Measurements from ENCODE around the gene ZNF100. TPM values are rescaled to one million over a fixed set of nuclear protein-coding genes. Genes with fewer than 3 reads are reported as not detected.
"Not testable (repeated sequence)": the region's sequence is repeated elsewhere in the genome, so short reads cannot be mapped to it uniquely, and the experiment has no call there.

Gene ZNF100
- total RNA-seq (10 to 100 TPM in 4 of 5 donors, 1 to 10 TPM in 1; 5.5 to 17.4 (median 12.3) TPM), polyA plus RNA-seq (1 to 10 TPM; 1.1 to 1.7 (median 1.2) TPM)
- long read RNA-seq, donor 1 = 0 reads
- long read RNA-seq, donor 2 = 0 reads
- long read RNA-seq, donor 3, full-length matches to known transcripts = 1 of 1 reads
- long read RNA-seq, donor 3, partial matches to known transcripts = 0 of 1 reads
- long read RNA-seq, donor 3, other reads (novel, unspliced or antisense) = 0 of 1 reads
- long read RNA-seq, donor 4 = 0 reads
- long read RNA-seq, donor 5 = 0 reads
- long read RNA-seq, donor 6, full-length matches to known transcripts = 2 of 2 reads
- long read RNA-seq, donor 6, partial matches to known transcripts = 0 of 2 reads
- long read RNA-seq, donor 6, other reads (novel, unspliced or antisense) = 0 of 2 reads
- long read RNA-seq, donor 7, full-length matches to known transcripts = 4 of 4 reads
- long read RNA-seq, donor 7, partial matches to known transcripts = 0 of 4 reads
- long read RNA-seq, donor 7, other reads (novel, unspliced or antisense) = 0 of 4 reads
- long read RNA-seq, donor 8, full-length matches to known transcripts = 2 of 2 reads
- long read RNA-seq, donor 8, partial matches to known transcripts = 0 of 2 reads
- long read RNA-seq, donor 8, other reads (novel, unspliced or antisense) = 0 of 2 reads
- long read RNA-seq, donor 9, full-length matches to known transcripts = 2 of 2 reads
- long read RNA-seq, donor 9, partial matches to known transcripts = 0 of 2 reads
- long read RNA-seq, donor 9, other reads (novel, unspliced or antisense) = 0 of 2 reads
- long read RNA-seq, donor 10 = 0 reads

- TF ChIP-seq EP300 (IDR thresholded peaks at IDR 0.05) (no peak), POLR2AphosphoS5 (IDR thresholded peaks at IDR 0.05) (peak in 2 of 3 donors; percentile 39 to 72)
- intact Hi-C loops (cut with DNase I; ENCODE audit: low total_unique reads) = no loop called here
- peaks cover 0 to 10% (median 0%) of the 10 kb centered on the region in 4 donors for H3K9me3 ChIP-seq
- WGBS, 5 donors = 0 to 1% (median 0%) methylated on average over 20 to 35 of the region's 35 CpGs
- H3K27me3 ChIP-seq = no peaks in the 10 kb centered on the region
- peaks cover 11 to 31% (median 22%) of the 10 kb centered on the region in 4 donors for H3K36me3 ChIP-seq
- H3K27ac ChIP-seq = peak within 1 kb of the TSS; percentile 84 to 93 (median 88)
- H3K4me1 ChIP-seq = peaks cover 0 to 19% (median 15%) of the 10 kb centered on the region in 4 donors
- DNase-seq = peak; percentile 94 to 97
- H3K4me3 ChIP-seq = peak within 1 kb of the TSS; percentile 69 to 80 (median 74)
These were observed at the start of gene ZNF100 for GRCh38 chr19:21767065-21767800. ZNF100 (minus strand) TSS chr19:21767579; CDS start chr19:21767429, 150 bp downstream.

GRCh38 chr19:21812448-21812847, 45.1 kb upstream of the ZNF100 start:
- Histone ChIP-seq H3K4me3 (no peak overlapping the region), H3K27me3 (no peaks in the 10 kb centered on the region), H3K27ac (no peak overlapping the region), H3K9me3 (peaks cover 33 to 99% (median 83%) of the 10 kb centered on the region in 4 donors), H3K36me3 (peaks cover 67 to 100% (median 94%) of the 10 kb centered on the region in 4 donors), H3K4me1 (no peaks in the 10 kb centered on the region)
- intact Hi-C loops (cut with DNase I; ENCODE audit: low total_unique reads) = no loop called here
- DNase-seq = no peak
- 97 to 100% (median 99%) methylated on average over 4 of the region's 4 CpGs for WGBS, 5 donors
- TF ChIP-seq CTCF (IDR thresholded peaks at IDR 0.05) (no peak), EP300 (IDR thresholded peaks at IDR 0.05) (no peak), POLR2AphosphoS5 (IDR thresholded peaks at IDR 0.05) (no peak), POLR2A (IDR thresholded peaks at IDR 0.05) (no peak)

GRCh38 chr19:21808400-21809000, 41.1 kb upstream of the ZNF100 start:
- H3K4me1 ChIP-seq; H3K4me3 ChIP-seq; H3K27ac ChIP-seq; intact Hi-C loops (cut with DNase I; ENCODE audit: low total_unique reads); DNase-seq; H3K27me3 ChIP-seq: not testable (repeated sequence)
- 89 to 99% (median 96%) methylated on average over 3 of the region's 3 CpGs for WGBS, 5 donors
- peaks cover 42 to 72% (median 54%) of the 10 kb centered on the region in 4 donors for H3K36me3 ChIP-seq
- peaks cover 52 to 99% (median 95%) of the 10 kb centered on the region in 4 donors for H3K9me3 ChIP-seq

- no peaks in the 10 kb centered on the region for H3K36me3 ChIP-seq
- H3K27me3 ChIP-seq = no peaks in the 10 kb centered on the region
- TF ChIP-seq POLR2AphosphoS5 (IDR thresholded peaks at IDR 0.05) = no peak
- no peak for TF ChIP-seq CTCF (IDR thresholded peaks at IDR 0.05)
- TF ChIP-seq EP300 (IDR thresholded peaks at IDR 0.05) = no peak
- no peak for TF ChIP-seq POLR2A (IDR thresholded peaks at IDR 0.05)
- no peak overlapping the region for H3K4me3 ChIP-seq
- H3K4me1 ChIP-seq = no peaks in the 10 kb centered on the region
- 61 to 70% (median 69%) methylated on average over 5 of the region's 5 CpGs for WGBS, 5 donors
- H3K9me3 ChIP-seq = peaks cover 0 to 38% (median 6%) of the 10 kb centered on the region in 4 donors
- no peak overlapping the region for H3K27ac ChIP-seq
- intact Hi-C loops (cut with DNase I; ENCODE audit: low total_unique reads) = no loop called here
- peak in 1 of 2 donors; percentile 19 for DNase-seq
These were observed 22.2 kb upstream of the ZNF100 start for GRCh38 chr19:21789466-21790085.

Measured in stomach (tissue), 19 donors.